ENCODE measurements around the gene MYL12B. TPM values are rescaled to one million over a fixed set of nuclear protein-coding genes. Genes with fewer than 3 reads are reported as not detected.
A peak's percentile ranks its signal among the peaks of the same experiment; 100 is the strongest.
"Not testable (repeated sequence)": the region's sequence is repeated elsewhere in the genome, so short reads cannot be mapped to it uniquely, and the experiment has no call there.

The MYL12B gene
- 100 to 1,000 TPM; 402 to 404 TPM for total RNA-seq

DNA sequence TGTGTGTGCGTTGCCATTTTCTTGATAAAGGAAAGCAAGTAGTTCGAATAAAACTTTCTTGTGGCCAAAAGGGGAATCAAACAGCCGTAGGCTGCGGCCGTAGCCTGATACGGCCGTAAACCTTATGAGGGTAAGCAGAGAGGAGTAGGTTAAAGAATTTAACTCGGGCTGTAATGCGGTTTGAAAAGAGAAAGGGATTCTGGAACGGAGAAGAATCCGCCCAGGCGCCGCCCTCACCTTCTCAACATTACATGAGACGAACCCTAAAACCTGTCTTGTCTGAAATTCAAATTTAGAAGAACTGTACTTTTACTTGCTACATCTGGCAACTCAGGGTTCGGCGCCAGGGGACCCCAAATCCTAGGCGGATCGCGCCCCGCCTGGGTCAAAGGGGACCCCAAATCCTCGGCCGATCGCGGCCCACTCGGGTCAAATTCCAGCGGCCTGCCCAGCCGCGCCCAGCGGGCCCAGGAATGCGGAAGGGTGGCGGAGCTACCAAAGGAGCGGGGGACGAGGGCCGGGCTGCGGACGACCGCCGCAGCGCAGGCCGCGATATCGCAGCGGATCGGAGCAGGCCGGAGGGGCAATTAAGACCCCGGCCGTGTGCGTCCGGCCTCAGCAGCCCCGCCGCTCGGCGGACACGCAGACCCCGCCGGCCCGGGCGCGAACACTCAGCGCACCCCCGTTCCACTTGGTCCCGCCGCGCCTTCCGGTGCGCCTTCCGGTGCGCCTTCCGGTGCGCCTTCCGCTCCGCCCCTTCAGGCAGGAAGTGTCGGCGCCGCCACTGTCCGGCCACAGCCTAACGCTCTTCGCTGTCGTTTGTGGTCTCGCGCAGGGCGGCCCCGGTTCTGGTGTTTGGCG is at the start of gene MYL12B:
MYL12B (plus strand) TSS at position 761 of the 861 bp plus-strand sequence. CDS start 10,766 bp downstream, outside the sequence.
- DNase-seq = peak; percentile 87
- no peaks in the 10 kb centered on the region for H3K9me3 Mint-ChIP-seq (ENCODE audit: insufficient read depth)
- no peaks in the 10 kb centered on the region for H3K27me3 Mint-ChIP-seq (ENCODE audit: low read depth)
- peak within 1 kb of the TSS; percentile 90 for H3K4me3 Mint-ChIP-seq
- POLR2A ChIA-PET = interaction anchor here (0.6 to 6.5 kb wide), 17 partner anchors 10 to 690 kb away, joined by 3 to 218 read pairs (median 4); partner anchors contain the start of genes METTL4, MYL12A and NDC80
- peak; percentile 74 for ATAC-seq
- H3K36me3 Mint-ChIP-seq (ENCODE audit: low read depth) = peaks cover 67% of the 10 kb centered on the region
- H3K27ac Mint-ChIP-seq = peak within 1 kb of the TSS; percentile 100
- CTCF ChIA-PET = interaction anchor here (0.7 to 3.5 kb wide), 6 partner anchors 11 to 344 kb away, joined by 3 to 18 read pairs (median 5); partner anchors contain the start of gene MYL12A
- H3K4me1 Mint-ChIP-seq (ENCODE audit: low read depth) = peaks cover 78% of the 10 kb centered on the region

DNA sequence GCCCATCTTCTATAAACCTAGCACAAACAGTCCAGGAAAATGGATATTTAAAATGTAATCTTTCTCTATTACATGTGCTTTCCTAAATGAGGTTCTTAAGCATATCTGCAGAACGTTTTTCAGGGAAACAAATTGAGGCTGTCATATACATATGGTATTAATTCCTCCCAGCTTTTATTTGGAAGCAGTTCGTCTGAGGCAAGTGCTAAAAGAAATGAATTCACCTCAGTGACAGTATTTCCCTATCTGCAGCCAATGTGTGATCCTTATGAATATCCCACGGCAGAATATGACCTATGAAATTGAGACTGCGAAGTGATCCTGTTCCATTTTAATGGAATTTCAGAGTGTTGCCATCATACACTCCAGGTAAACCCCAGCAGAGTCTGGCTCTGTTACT is 49.3 kb upstream of the MYL12B start:
- peaks cover 5% of the 10 kb centered on the region for H3K36me3 Mint-ChIP-seq (ENCODE audit: low read depth)
- no peak overlapping the region for H3K27ac Mint-ChIP-seq
- H3K4me1 Mint-ChIP-seq (ENCODE audit: low read depth) = peaks cover 21% of the 10 kb centered on the region
- no peaks in the 10 kb centered on the region for H3K27me3 Mint-ChIP-seq (ENCODE audit: low read depth)
- ChIA-PET POLR2A (no interaction called here), CTCF (interaction anchor here (1.1 to 1.8 kb wide), 2 partner anchors 9 to 83 kb away, joined by 3 to 6 read pairs; no protein-coding TSS in a partner anchor)
- ATAC-seq = no peak
- no peak overlapping the region for H3K4me3 Mint-ChIP-seq
- H3K9me3 Mint-ChIP-seq (ENCODE audit: insufficient read depth) = no peaks in the 10 kb centered on the region
- no peak for DNase-seq

- peak overlapping the region; percentile 3 for H3K4me3 Mint-ChIP-seq
- no peaks in the 10 kb centered on the region for H3K9me3 Mint-ChIP-seq (ENCODE audit: insufficient read depth)
- H3K27me3 Mint-ChIP-seq (ENCODE audit: low read depth) = no peaks in the 10 kb centered on the region
- DNase-seq (peak; percentile 41), ATAC-seq (peak; percentile 85)
- ChIA-PET CTCF (interaction anchor here (1.0 to 1.8 kb wide), 3 partner anchors 8 to 150 kb away, joined by 3 to 6 read pairs (median 3); no protein-coding TSS in a partner anchor), POLR2A (interaction anchor here (1.1 kb wide), 1 partner anchor 15 kb away, joined by 3 read pairs; no protein-coding TSS in a partner anchor)
- H3K27ac Mint-ChIP-seq = peak overlapping the region; percentile 54
- peaks cover 5% of the 10 kb centered on the region for H3K36me3 Mint-ChIP-seq (ENCODE audit: low read depth)
- H3K4me1 Mint-ChIP-seq (ENCODE audit: low read depth) = peaks cover 21% of the 10 kb centered on the region
Observed at GRCh38 chr18:3213300-3214059, 48.5 kb upstream of the MYL12B start.

DNA sequence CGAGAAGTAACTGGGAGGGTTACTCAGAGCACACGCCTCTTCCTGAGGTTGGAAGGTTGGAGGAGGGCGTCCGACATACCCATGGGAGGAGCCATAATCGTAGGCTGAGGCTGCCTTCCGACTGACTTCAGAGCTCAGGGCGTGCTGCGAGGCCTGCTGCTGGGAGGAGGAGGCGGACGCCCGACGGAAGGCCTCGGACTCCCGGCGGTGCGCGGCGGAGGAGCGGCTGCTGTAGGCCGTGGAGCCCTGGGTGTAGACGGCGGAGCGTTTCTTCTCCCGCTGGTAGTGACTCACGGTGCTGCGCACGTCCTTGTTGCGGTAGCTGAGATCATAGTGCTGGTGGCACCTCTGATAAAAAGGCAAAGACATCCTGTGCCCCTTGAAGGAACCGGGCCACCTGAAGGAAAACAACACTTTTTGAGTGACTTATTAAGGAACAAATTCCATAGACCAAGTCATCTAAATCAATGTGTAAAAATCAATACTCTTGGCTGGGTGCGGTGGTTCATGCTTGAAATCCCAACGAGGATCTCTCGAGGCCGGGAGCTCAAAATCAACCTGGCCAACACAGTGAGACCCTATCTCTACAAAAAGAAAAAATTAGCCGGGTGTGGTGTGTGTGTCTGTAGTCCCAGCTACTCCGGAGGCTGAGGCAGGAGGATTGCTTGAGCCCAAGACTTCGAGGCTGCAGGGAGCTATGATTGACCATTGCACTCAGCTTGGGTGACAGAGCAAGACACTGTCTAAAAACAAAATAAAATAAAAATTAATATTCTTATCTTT is 46.9 kb upstream of the MYL12B start:
- Mint-ChIP-seq H3K4me3 (no peak overlapping the region), H3K9me3 (ENCODE audit: insufficient read depth) (no peaks in the 10 kb centered on the region), H3K27me3 (ENCODE audit: low read depth) (no peaks in the 10 kb centered on the region), H3K27ac (no peak overlapping the region), H3K4me1 (ENCODE audit: low read depth) (peaks cover 16% of the 10 kb centered on the region), H3K36me3 (ENCODE audit: low read depth) (peaks cover 2% of the 10 kb centered on the region)
- DNase-seq = no peak
- CTCF ChIA-PET = no interaction called here
- no peak for ATAC-seq
- POLR2A ChIA-PET = no interaction called here

DNA sequence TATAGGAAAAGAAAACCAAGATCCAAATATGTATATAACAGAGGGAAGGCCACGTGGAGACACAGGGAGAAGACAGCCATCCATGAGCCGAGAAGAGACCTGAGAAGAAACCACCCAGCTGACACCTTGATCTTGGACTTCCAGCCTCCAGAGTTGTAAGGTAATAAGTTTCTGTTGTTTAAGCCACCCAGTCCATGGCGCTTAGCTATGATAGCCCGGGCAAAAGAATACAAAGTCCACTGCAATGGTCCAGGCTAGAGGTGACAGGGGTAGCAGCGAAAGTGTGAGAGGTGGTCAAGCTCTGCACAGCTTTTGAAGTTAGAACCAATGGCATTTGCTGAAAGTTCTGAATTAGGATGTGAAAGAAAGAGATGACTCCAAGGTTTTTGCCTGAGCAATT is 44.9 kb upstream of the MYL12B start:
- CTCF ChIA-PET = no interaction called here
- DNase-seq (no peak), ATAC-seq (no peak)
- H3K27ac Mint-ChIP-seq = no peak overlapping the region
- H3K27me3 Mint-ChIP-seq (ENCODE audit: low read depth) = no peaks in the 10 kb centered on the region
- no peaks in the 10 kb centered on the region for H3K36me3 Mint-ChIP-seq (ENCODE audit: low read depth)
- H3K9me3 Mint-ChIP-seq (ENCODE audit: insufficient read depth) = no peaks in the 10 kb centered on the region
- no peak overlapping the region for H3K4me3 Mint-ChIP-seq
- peaks cover 14% of the 10 kb centered on the region for H3K4me1 Mint-ChIP-seq (ENCODE audit: low read depth)
- POLR2A ChIA-PET = no interaction called here

DNA sequence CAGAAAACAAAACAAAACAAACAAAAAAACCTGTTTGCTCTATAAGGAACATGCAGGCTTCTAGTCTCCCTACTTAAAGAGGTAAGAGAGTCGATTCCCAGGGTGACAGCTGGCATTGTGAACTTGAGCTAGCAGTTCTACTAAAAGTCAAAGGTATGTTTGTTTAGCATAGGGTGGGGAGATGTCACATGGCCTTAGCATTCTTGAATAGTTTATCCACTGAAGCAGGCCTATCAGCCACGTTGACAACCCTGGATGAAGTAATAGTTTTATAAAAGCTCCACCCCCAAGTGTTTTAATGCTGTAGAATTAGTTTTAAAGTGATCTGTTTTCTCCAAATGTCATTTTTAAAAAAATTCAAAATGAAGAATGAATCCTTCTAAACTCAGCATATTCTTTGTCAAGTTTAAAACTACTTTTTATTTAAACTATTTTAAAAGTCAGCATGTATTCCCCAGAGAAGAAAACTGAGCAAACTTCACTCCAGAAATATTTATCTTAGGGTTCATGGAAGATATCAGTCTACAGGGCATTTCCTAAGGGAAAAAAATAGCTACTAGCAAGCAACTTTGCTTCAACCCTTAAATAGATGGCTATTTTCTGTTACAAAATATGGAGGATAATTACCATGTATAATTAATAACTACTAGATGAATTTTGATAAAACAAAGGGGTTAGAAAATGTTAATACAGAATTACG is 43.8 kb upstream of the MYL12B start:
- H3K27me3 Mint-ChIP-seq (ENCODE audit: low read depth) = no peaks in the 10 kb centered on the region

GRCh38 chr18:3218819-3219218 is 43.1 kb upstream of the MYL12B start:
- CTCF ChIA-PET = interaction anchor here (1.2 kb wide), 1 partner anchor 28 kb away, joined by 3 read pairs; no protein-coding TSS in a partner anchor
- no peaks in the 10 kb centered on the region for H3K36me3 Mint-ChIP-seq (ENCODE audit: low read depth)
- no peaks in the 10 kb centered on the region for H3K9me3 Mint-ChIP-seq (ENCODE audit: insufficient read depth)
- ATAC-seq (no peak), DNase-seq (no peak)
- H3K4me1 Mint-ChIP-seq (ENCODE audit: low read depth) = peaks cover under 1% of the 10 kb centered on the region
- H3K4me3 Mint-ChIP-seq = no peak overlapping the region
- H3K27me3 Mint-ChIP-seq (ENCODE audit: low read depth) = no peaks in the 10 kb centered on the region
- POLR2A ChIA-PET = no interaction called here
- H3K27ac Mint-ChIP-seq = no peak overlapping the region

More for the DNA sequence above, 43.8 kb upstream of the MYL12B start:
- H3K36me3 Mint-ChIP-seq (ENCODE audit: low read depth) = no peaks in the 10 kb centered on the region
- no peaks in the 10 kb centered on the region for H3K9me3 Mint-ChIP-seq (ENCODE audit: insufficient read depth)
- ChIA-PET CTCF (interaction anchor here (0.6 to 1.2 kb wide), 2 partner anchors 28 to 448 kb away, joined by 3 read pairs; no protein-coding TSS in a partner anchor), POLR2A (no interaction called here)
- ATAC-seq (no peak), DNase-seq (no peak)
- no peak overlapping the region for H3K27ac Mint-ChIP-seq
- peaks cover 8% of the 10 kb centered on the region for H3K4me1 Mint-ChIP-seq (ENCODE audit: low read depth)
- no peak overlapping the region for H3K4me3 Mint-ChIP-seq

GRCh38 chr18:3219241-3219630 is 42.7 kb upstream of the MYL12B start:
- H3K36me3 Mint-ChIP-seq (ENCODE audit: low read depth) = no peaks in the 10 kb centered on the region
- ATAC-seq (no peak), DNase-seq (no peak)
- no peak overlapping the region for H3K27ac Mint-ChIP-seq
- no peaks in the 10 kb centered on the region for H3K9me3 Mint-ChIP-seq (ENCODE audit: insufficient read depth)
- POLR2A ChIA-PET = no interaction called here
- H3K4me3 Mint-ChIP-seq = no peak overlapping the region
- H3K27me3 Mint-ChIP-seq (ENCODE audit: low read depth) = no peaks in the 10 kb centered on the region
- CTCF ChIA-PET = interaction anchor here (1.0 to 1.2 kb wide), 2 partner anchors 27 kb away, joined by 3 read pairs; no protein-coding TSS in a partner anchor
- H3K4me1 Mint-ChIP-seq (ENCODE audit: low read depth) = no peaks in the 10 kb centered on the region

GRCh38 chr18:3219631-3220335 is 42.1 kb upstream of the MYL12B start, which contains the start of gene MYOM1:
MYOM1 (minus strand) TSS chr18:3219968; CDS start chr18:3215223, 4,745 bp downstream.
- no peaks in the 10 kb centered on the region for H3K9me3 Mint-ChIP-seq (ENCODE audit: insufficient read depth)
- no peaks in the 10 kb centered on the region for H3K36me3 Mint-ChIP-seq (ENCODE audit: low read depth)
- H3K27me3 Mint-ChIP-seq (ENCODE audit: low read depth) = no peaks in the 10 kb centered on the region
- no peak within 1 kb of the TSS for H3K4me3 Mint-ChIP-seq
- CTCF ChIA-PET = interaction anchor here (1.0 to 1.1 kb wide), 2 partner anchors 26 to 221 kb away, joined by 3 read pairs; no protein-coding TSS in a partner anchor
- no peak within 1 kb of the TSS for H3K27ac Mint-ChIP-seq
- H3K4me1 Mint-ChIP-seq (ENCODE audit: low read depth) = no peaks in the 10 kb centered on the region
- POLR2A ChIA-PET = no interaction called here
- DNase-seq = no peak
- ATAC-seq = no peak

- H3K36me3 Mint-ChIP-seq (ENCODE audit: low read depth); ATAC-seq; DNase-seq; H3K4me3 Mint-ChIP-seq; H3K27me3 Mint-ChIP-seq (ENCODE audit: low read depth); H3K4me1 Mint-ChIP-seq (ENCODE audit: low read depth); H3K9me3 Mint-ChIP-seq (ENCODE audit: insufficient read depth); H3K27ac Mint-ChIP-seq: not testable (repeated sequence)
- POLR2A ChIA-PET = interaction anchor here (0.9 kb wide), 1 partner anchor 9 kb away, joined by 3 read pairs; no protein-coding TSS in a partner anchor
- CTCF ChIA-PET = interaction anchor here (1.0 to 1.4 kb wide), 3 partner anchors 10 to 92 kb away, joined by 3 to 5 read pairs (median 3); no protein-coding TSS in a partner anchor
Observed at GRCh38 chr18:3220868-3221267, 41.1 kb upstream of the MYL12B start.
